GM23338 (cell line): ENCODE results near the gene TNPO3. TPM values are rescaled to one million over a fixed set of nuclear protein-coding genes. Genes with fewer than 3 reads are reported as not detected.

Source experiments
- ATAC-seq: fragments of 200-7000 bp; cut with Tn5 transposase; 3 replicates; pipeline ENCODE4 v1.9.1; 2020
- DNase-seq: peaks from one replicate; pipeline ENCODE4 v3.0.0-alpha.2; 2015; ENCODE audit warnings: low spot score
- H2AFZ ChIP-seq: fragments of 200-600 bp; sonication (generic); 2 replicates; pipeline ENCODE4 v1.8.0; 2016; ENCODE audit warnings: antibody characterized with exemption, mild to moderate bottlenecking, moderate library complexity
- H3F3A ChIP-seq: fragments of 200-600 bp; sonication (generic); replicated peaks from 2 replicates; pipeline ENCODE4 v1.8.0; 2017; ENCODE audit warnings: antibody characterized with exemption, mixed run types, low read depth
- H3K27ac ChIP-seq: fragments of 200-600 bp; sonication (generic); 2 replicates; pipeline ENCODE4 v1.6.1; 2016; ENCODE audit warnings: low read depth
- H3K27me3 ChIP-seq: fragments of 200-600 bp; sonication (generic); 2 replicates; pipeline ENCODE4 v1.8.0; 2016; ENCODE audit warnings: mild to moderate bottlenecking, mixed run types, moderate library complexity; ENCODE audit not compliant: insufficient read depth
- H3K36me3 ChIP-seq: fragments of 200-600 bp; sonication (generic); 2 replicates; pipeline ENCODE4 v1.8.0; 2016; ENCODE audit warnings: mild to moderate bottlenecking; ENCODE audit not compliant: insufficient read depth
- H3K4me1 ChIP-seq: fragments of 200-600 bp; sonication (generic); 2 replicates; pipeline ENCODE4 v1.8.0; 2016; ENCODE audit warnings: mild to moderate bottlenecking, moderate library complexity; ENCODE audit not compliant: insufficient read depth
- H3K4me2 ChIP-seq: fragments of 200-600 bp; sonication (generic); 2 replicates; pipeline ENCODE4 v1.7.1; 2017; ENCODE audit warnings: mixed run types
- H3K4me3 ChIP-seq: fragments of 200-600 bp; sonication (generic); 2 replicates; pipeline ENCODE4 v1.6.1; 2016; ENCODE audit warnings: mixed run types
- H3K79me2 ChIP-seq: fragments of 200-600 bp; sonication (generic); replicated peaks from 2 replicates; pipeline ENCODE4 v1.8.0; 2017; ENCODE audit warnings: mild to moderate bottlenecking; ENCODE audit not compliant: insufficient read depth
- H3K9me2 ChIP-seq: fragments of 200-600 bp; sonication (generic); 2 replicates; pipeline ENCODE4 v1.8.0; 2017; ENCODE audit not compliant: insufficient read depth
- H4K20me1 ChIP-seq: fragments of 200-600 bp; sonication (generic); replicated peaks from 2 replicates; pipeline ENCODE4 v1.8.0; 2017; ENCODE audit warnings: mild to moderate bottlenecking; ENCODE audit not compliant: insufficient read depth
- H3K27ac Mint-ChIP-seq: 2 replicates; pipeline ENCODE4 v1.8.0; 2020; ENCODE audit warnings: inconsistent platforms, mild to moderate bottlenecking, moderate library complexity, mixed read lengths
- H3K27me3 Mint-ChIP-seq: 3 replicates; pipeline ENCODE4 v1.8.0; 2022; ENCODE audit warnings: low read depth, mild to moderate bottlenecking, moderate library complexity, mixed read lengths, inconsistent platforms; ENCODE audit not compliant: insufficient read depth, poor library complexity
- H3K36me3 Mint-ChIP-seq: 3 replicates; pipeline ENCODE4 v1.8.0; 2021; ENCODE audit warnings: low read depth, mild to moderate bottlenecking, inconsistent platforms, moderate library complexity, mixed read lengths
- H3K4me1 Mint-ChIP-seq: 3 replicates; pipeline ENCODE4 v1.8.0; 2020; ENCODE audit warnings: mild to moderate bottlenecking, inconsistent platforms, mixed read lengths
- H3K4me3 Mint-ChIP-seq: 3 replicates; pipeline ENCODE4 v1.8.0; 2021; ENCODE audit warnings: moderate library complexity, mild to moderate bottlenecking, inconsistent platforms, mixed read lengths
- H3K9me3 Mint-ChIP-seq: 3 replicates; pipeline ENCODE4 v1.8.0; 2020; ENCODE audit warnings: moderate library complexity, mild to moderate bottlenecking, inconsistent platforms, mixed read lengths
- ETS1 ChIP-seq: IDR thresholded peaks from 2 replicates; pipeline ENCODE4 v1.6.1; 2016; ENCODE audit warnings: antibody characterized with exemption
- REST ChIP-seq: IDR thresholded peaks from one replicate; pipeline ENCODE4 v1.6.1; 2018; ENCODE audit warnings: antibody characterized with exemption; ENCODE audit not compliant: unreplicated experiment
- STAT1 ChIP-seq: IDR thresholded peaks from one replicate; pipeline ENCODE4 v1.6.1; 2016; ENCODE audit warnings: antibody characterized with exemption; ENCODE audit not compliant: unreplicated experiment
- ZNF462 ChIP-seq: fragments of 250-450 bp; sonication (Bioruptor Pico); IDR thresholded peaks from 2 replicates; pipeline ENCODE4 v1.5.0; 2020; ENCODE audit warnings: mild to moderate bottlenecking, moderate library complexity
- polyA plus RNA-seq: library from polyadenylated mRNA; unstranded; fragments of >200 nt; fragmentation: Nextera tagmentation; extraction: Ambion mirVana; gene quantifications from 2 replicates; pipeline ENCODE4 v1.2.1, GENCODE V29; 2016
- total RNA-seq: library from RNA; depleted of rRNA; stranded (reverse); fragments of >200 nt; shearing (Covaris generic); gene quantifications from 2 replicates; pipeline ENCODE4 v1.2.3, GENCODE V29; 2014

The TNPO3 gene
- total and polyA plus RNA-seq, 2 experiments from 2014 or later, result 38.2 to 127 TPM

- H3K27me3 ChIP-seq, result peaks cover 47% of the 10 kb centered on the region
- no peaks in the 10 kb centered on the region for H3K4me1 ChIP-seq
- H3K36me3 ChIP-seq, result no peaks in the 10 kb centered on the region
- H2AFZ ChIP-seq, result no peak overlapping the region
- H3F3A ChIP-seq, result 0 out of 2 replicates have a peak, but pooled peaks cover 5% of the 10 kb centered on the region
- no peaks in the 10 kb centered on the region for H3K9me2 ChIP-seq
- DNase-seq (no peak), ATAC-seq (no peak)
- no peaks in the 10 kb centered on the region for H3K79me2 ChIP-seq
- H3K4me3 ChIP-seq, result no peak overlapping the region
- Mint-ChIP-seq H3K4me3 (no peak overlapping the region), H3K27me3 (peaks cover 43% of the 10 kb centered on the region), H3K9me3 (no peaks in the 10 kb centered on the region), H3K4me1 (peaks cover 6% of the 10 kb centered on the region), H3K27ac (no peak overlapping the region), H3K36me3 (no peaks in the 10 kb centered on the region; the same call in 2 of the 3 replicates)
- TF ChIP-seq STAT1, result no peak
- no peak for TF ChIP-seq ZNF462
- no peak for TF ChIP-seq REST
- TF ChIP-seq ETS1, result no peak
- peaks cover 4% of the 10 kb centered on the region; the same call in 1 of the 2 replicates for H4K20me1 ChIP-seq
- H3K4me2 ChIP-seq, result no peak overlapping the region
- no peak overlapping the region for H3K27ac ChIP-seq
These were observed 120.3 kb downstream of the TNPO3 start for GRCh38 chr7:128934361-128935341.
